Activated CD8-positive, alpha-beta memory T cell treated with anti-CD3 and anti-CD28 coated beads for 1 hour (primary cell): ENCODE results near the gene ZFR2.
"Not testable (repeated sequence)": the region's sequence is repeated elsewhere in the genome, so short reads cannot be mapped to it uniquely, and the experiment has no call there.

Experiments
- DNase-seq, 2 donors: peaks; one replicate each; pipeline ENCODE4 v3.0.0-alpha.2; 2020; ENCODE audit warnings: low read depth in 1 of 2; ENCODE audit errors: extremely low read depth in 1 of 2

Gene ZFR2

GRCh38 chr19:3760871-3761361 is 107.9 kb downstream of the ZFR2 start:
- no peak for DNase-seq

DNA sequence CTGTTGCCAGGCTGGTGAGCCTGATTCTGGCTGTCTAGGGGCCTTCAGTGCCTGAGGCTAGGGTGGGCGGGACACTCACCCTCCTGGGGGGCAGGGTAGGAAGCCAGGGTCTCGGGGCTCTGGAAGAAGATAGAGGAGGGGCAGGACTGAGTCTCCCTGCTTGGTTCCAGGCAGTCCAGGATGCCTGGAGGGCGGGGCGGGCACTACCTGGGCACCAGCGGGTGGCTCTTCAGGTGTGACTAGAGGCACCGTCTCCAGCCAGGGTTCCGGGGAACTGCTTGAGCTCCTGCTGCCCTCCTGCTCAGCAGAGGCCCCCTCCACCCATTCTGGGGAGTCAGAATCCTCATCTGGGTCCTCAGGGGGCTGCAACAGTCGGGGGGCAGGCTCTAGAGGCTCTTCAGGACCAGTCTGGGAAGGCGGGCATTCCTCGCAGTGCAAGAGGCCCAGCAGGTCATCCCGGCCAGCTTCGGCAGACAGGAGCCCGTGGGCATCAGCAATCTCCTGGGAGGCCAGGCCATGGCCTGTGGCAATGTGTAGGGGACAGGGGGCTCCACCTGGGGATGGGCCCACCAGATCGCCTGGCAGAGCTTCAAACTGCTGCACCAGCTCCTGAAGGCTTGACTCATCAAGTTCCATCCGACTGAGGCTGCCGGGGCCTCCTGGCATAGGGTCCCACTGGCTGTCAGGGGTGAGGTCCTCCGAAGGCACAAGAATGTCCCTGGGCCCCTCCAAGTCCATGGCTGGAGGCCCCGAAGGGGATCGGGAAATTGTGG is 109.2 kb downstream of the ZFR2 start:
- DNase-seq = no peak

DNA sequence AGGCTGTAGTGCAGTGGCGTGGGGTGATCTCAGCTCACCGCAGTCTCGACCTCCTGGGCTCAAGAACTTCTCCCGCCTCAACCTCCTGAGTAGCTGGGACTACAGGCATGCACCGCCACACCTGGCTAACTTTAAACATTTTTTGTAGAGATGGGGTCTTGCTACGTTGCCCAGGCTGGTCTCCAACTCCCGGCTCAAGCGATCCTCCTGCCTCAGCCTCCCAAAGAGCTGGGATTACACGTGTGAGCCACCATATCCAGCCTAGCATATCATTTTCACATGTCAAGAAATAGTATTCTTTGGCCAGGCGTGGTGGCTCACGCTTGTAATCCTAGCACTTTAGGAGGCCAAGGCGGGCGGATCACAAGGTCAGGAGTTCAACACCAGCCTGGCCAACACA is 110.5 kb downstream of the ZFR2 start:
- DNase-seq = not testable (repeated sequence)

- DNase-seq = not testable (repeated sequence)
These were observed 111.1 kb downstream of the ZFR2 start for GRCh38 chr19:3757705-3758104.
